Myocyte (in vitro differentiated cells): Measurements from ENCODE around the gene CLEC16A. TPM values are rescaled to one million over a fixed set of nuclear protein-coding genes. Genes with fewer than 3 reads are reported as not detected.
A peak's percentile ranks its signal among the peaks of the same experiment; 100 is the strongest.

Experiments used
- DNase-seq: peaks from one replicate; pipeline ENCODE4 v3.0.0-alpha.2; 2012; ENCODE audit warnings: low read depth
- total RNA-seq: library from RNA; depleted of rRNA; stranded (reverse); fragments of >200 nt; gene quantifications from 2 replicates; pipeline ENCODE4 v1.2.3, GENCODE V29; 2014

The CLEC16A gene
- total RNA-seq, 1 donor from 2014 or later = 20.7 TPM

- peak; percentile 82 for DNase-seq
Observed at GRCh38 chr16:11135464-11135973, 191.2 kb downstream of the CLEC16A start.

GRCh38 chr16:11136600-11136999 is 192.2 kb downstream of the CLEC16A start:
- DNase-seq = peak; percentile 58

- no peak for DNase-seq
Observed at GRCh38 chr16:11138022-11138768, 193.8 kb downstream of the CLEC16A start.

GRCh38 chr16:11138769-11139325 is 194.5 kb downstream of the CLEC16A start:
- no peak for DNase-seq

GRCh38 chr16:11139326-11140097 is 195.1 kb downstream of the CLEC16A start:
- DNase-seq = peak; percentile 53

GRCh38 chr16:11140098-11140375 is 195.7 kb downstream of the CLEC16A start:
- DNase-seq = no peak

GRCh38 chr16:11140466-11140865 is 196.1 kb downstream of the CLEC16A start:
- DNase-seq = no peak

GRCh38 chr16:11140867-11141266 is 196.5 kb downstream of the CLEC16A start:
- DNase-seq = no peak

- no peak for DNase-seq
Observed at GRCh38 chr16:11141409-11142260, 197.3 kb downstream of the CLEC16A start.

GRCh38 chr16:11142261-11142630 is 197.9 kb downstream of the CLEC16A start:
- DNase-seq = no peak

GRCh38 chr16:11142951-11143350 is 198.6 kb downstream of the CLEC16A start:
- no peak for DNase-seq

GRCh38 chr16:11143372-11144035 is 199.1 kb downstream of the CLEC16A start:
- DNase-seq = no peak

GRCh38 chr16:11144122-11144521 is 199.8 kb downstream of the CLEC16A start:
- no peak for DNase-seq

- no peak for DNase-seq
Observed at GRCh38 chr16:11145173-11145818, 200.9 kb downstream of the CLEC16A start.

GRCh38 chr16:11145819-11146211 is 201.5 kb downstream of the CLEC16A start:
- DNase-seq = no peak

GRCh38 chr16:11147033-11147753 is 202.8 kb downstream of the CLEC16A start:
- DNase-seq = no peak

- no peak for DNase-seq
Observed at GRCh38 chr16:11147754-11148444, 203.5 kb downstream of the CLEC16A start.

- no peak for DNase-seq
Observed at GRCh38 chr16:11149011-11149616, 204.8 kb downstream of the CLEC16A start.

- DNase-seq = no peak
Observed at GRCh38 chr16:11150190-11150589, 205.8 kb downstream of the CLEC16A start.
